Central memory CD8-positive, alpha-beta T cell (primary cell): ENCODE measurements around the gene CENPP.
A peak's percentile ranks its signal among the peaks of the same experiment; 100 is the strongest.

Experiments used
- ATAC-seq: fragments of 150-1000 bp; cut with Tn5 transposase; replicated peaks from 2 replicates; pipeline ENCODE4 v1.10.0; 2022; ENCODE audit warnings: mild to moderate bottlenecking, moderate FRiP score, moderate number of reproducible peaks; ENCODE audit not compliant: poor library complexity, severe bottlenecking; ENCODE audit errors: extremely low read depth
- DNase-seq, 2 donors: peaks; one replicate each; pipeline ENCODE4 v3.0.0; 2021; ENCODE audit warnings: low spot score in 2 of 2
- H3K27ac Mint-ChIP-seq: one replicate; pipeline ENCODE4 v1.8.0; 2022; ENCODE audit warnings: low read depth, mild to moderate bottlenecking, moderate library complexity, mixed read lengths
- H3K27me3 Mint-ChIP-seq: one replicate; pipeline ENCODE4 v1.8.0; 2022; ENCODE audit warnings: mixed read lengths
- H3K36me3 Mint-ChIP-seq: one replicate; pipeline ENCODE4 v1.8.0; 2022; ENCODE audit warnings: mild to moderate bottlenecking, moderate library complexity, mixed read lengths; ENCODE audit not compliant: insufficient read depth
- H3K4me1 Mint-ChIP-seq: one replicate; pipeline ENCODE4 v1.8.0; 2022; ENCODE audit warnings: mixed read lengths
- H3K4me3 Mint-ChIP-seq: one replicate; pipeline ENCODE4 v1.8.0; 2022; ENCODE audit warnings: mild to moderate bottlenecking, moderate library complexity, mixed read lengths
- H3K9me3 Mint-ChIP-seq: one replicate; pipeline ENCODE4 v1.8.0; 2022; ENCODE audit warnings: mixed read lengths

CENPP gene

DNA sequence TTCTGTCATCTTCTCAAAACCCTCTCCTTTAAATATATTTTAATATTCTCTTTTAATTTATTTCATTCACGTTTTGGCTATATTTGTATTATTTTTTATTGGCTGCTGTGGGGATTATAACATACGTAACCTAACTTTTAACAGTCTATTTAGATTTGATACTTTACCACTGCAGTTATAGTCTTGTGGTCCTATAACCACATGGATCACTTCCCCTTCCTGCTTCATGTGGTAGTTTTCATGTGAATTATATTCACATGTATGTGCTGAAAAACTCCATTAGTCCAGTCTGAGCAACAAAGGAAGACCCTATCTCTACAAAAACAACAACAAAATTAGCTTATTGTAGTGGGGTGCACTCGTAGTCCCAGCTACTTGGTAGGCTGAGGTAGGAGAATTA lies 34.3 kb downstream of the CENPP start:
- DNase-seq: no peak
- H3K27me3 Mint-ChIP-seq: no peaks in the 10 kb centered on the region
- no peaks in the 10 kb centered on the region for H3K4me1 Mint-ChIP-seq
- H3K27ac Mint-ChIP-seq: no peak overlapping the region
- no peak for ATAC-seq
- no peak overlapping the region for H3K4me3 Mint-ChIP-seq
- no peaks in the 10 kb centered on the region for H3K36me3 Mint-ChIP-seq
- H3K9me3 Mint-ChIP-seq: peaks cover 8% of the 10 kb centered on the region

DNA sequence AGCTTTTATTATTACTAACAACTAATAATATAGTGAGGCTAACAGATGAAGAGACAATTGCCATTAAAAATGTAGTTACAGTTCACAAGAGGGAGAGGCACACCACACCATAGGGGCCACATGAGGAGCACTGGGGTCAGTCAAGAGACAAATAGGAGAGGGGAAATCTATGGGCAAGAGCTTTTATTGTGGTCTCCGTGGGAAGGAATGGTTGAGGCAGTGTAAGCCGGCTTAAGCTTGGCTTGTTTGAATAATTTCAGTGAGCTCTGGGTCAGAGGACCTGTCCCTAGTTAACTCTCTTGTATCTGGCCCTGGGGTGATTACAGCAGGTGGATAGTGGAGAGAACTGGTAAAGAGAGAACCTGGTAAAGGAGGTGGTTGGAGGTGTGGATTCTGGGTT lies 43.3 kb downstream of the CENPP start:
- H3K27ac Mint-ChIP-seq: no peak overlapping the region

DNA sequence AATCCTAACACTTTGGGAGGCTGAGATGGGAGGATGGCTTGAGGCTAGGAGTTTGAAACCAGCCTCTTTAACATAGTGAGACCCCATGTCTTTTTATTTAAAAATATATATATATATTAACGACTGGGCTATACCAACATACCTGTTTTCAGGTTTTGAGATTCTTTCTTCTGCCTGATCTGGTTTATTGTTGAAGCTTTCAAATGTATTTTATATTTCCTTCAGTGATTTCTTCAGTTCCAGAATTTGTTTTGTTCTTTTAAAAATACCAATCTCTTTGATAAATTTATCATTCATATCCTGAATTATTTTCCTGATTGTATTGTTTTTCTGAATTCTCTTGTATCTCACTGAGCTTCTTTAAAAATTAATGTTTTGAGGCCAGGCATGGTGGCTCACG lies 47.4 kb downstream of the CENPP start:
- Mint-ChIP-seq H3K27me3 (no peaks in the 10 kb centered on the region), H3K27ac (no peak overlapping the region), H3K4me3 (no peak overlapping the region), H3K9me3 (peaks cover 27% of the 10 kb centered on the region), H3K36me3 (peaks cover 4% of the 10 kb centered on the region), H3K4me1 (peaks cover 6% of the 10 kb centered on the region)
- DNase-seq: no peak
- ATAC-seq: no peak

More for the DNA sequence above, 43.3 kb downstream of the CENPP start:
- no peak overlapping the region for H3K4me3 Mint-ChIP-seq
- H3K9me3 Mint-ChIP-seq: peaks cover 9% of the 10 kb centered on the region
- peaks cover 4% of the 10 kb centered on the region for H3K36me3 Mint-ChIP-seq
- H3K4me1 Mint-ChIP-seq: no peaks in the 10 kb centered on the region
- H3K27me3 Mint-ChIP-seq: no peaks in the 10 kb centered on the region
- DNase-seq (no peak), ATAC-seq (no peak)

DNA sequence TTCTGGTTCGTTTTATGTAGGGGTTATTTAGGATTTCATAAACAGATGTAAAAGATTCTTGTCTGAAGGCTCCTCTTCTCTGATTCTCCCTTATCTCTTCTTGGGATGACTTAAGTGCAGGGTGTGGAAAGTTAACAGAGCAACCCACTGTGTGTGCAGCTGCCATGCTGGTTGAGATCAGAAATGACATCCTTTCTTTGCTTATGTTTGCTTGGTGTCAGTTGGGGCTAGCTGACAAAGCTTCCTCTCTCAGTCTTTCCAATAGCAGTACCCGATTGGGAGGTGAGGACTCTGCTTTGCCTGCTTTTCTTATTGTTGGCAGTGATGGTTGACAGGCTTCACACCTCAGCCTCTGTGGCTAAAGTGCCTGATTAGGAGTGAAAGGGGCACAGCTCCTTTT lies 52.1 kb downstream of the CENPP start:
- ATAC-seq: no peak
- Mint-ChIP-seq H3K27ac (no peak overlapping the region), H3K4me1 (peaks cover 20% of the 10 kb centered on the region), H3K9me3 (peaks cover 19% of the 10 kb centered on the region), H3K4me3 (no peak overlapping the region), H3K36me3 (no peaks in the 10 kb centered on the region), H3K27me3 (no peaks in the 10 kb centered on the region)
- no peak for DNase-seq

DNA sequence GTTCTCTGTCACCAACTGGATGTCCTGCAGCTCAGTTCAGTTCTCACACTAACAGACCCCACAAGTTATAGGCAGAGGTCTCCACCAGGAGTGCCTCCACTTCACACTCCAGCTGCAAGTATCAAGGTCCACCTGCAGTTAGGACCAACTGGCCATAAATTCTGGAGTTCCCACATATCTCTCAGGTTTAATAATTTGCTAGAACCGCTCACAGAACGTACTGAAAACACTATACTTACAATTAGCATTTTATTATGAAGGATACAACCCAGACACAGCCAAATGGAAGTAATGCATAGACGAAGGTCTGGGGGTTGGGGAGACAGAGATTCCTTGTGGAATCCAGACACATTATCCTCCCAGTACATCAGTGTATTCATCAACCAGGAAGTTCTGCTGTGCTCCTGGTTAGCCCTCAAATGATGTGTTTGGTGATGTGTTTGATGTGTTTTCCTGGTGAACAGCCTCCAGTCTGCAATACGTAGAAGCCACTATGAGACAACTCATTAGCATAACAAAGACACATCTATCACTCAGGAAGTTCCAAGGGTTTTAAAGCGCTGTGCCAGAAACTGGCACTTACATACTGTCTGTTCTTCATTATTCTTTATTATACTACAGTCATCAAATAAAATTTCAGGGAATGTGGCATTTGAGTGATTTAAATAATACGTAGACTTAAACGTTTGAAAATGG lies 53.3 kb downstream of the CENPP start:
- Mint-ChIP-seq H3K4me3 (no peak overlapping the region), H3K27me3 (no peaks in the 10 kb centered on the region), H3K36me3 (no peaks in the 10 kb centered on the region), H3K9me3 (peaks cover 18% of the 10 kb centered on the region), H3K27ac (peak overlapping the region; percentile 62), H3K4me1 (peaks cover 20% of the 10 kb centered on the region)
- no peak for ATAC-seq
- DNase-seq: no peak

DNA sequence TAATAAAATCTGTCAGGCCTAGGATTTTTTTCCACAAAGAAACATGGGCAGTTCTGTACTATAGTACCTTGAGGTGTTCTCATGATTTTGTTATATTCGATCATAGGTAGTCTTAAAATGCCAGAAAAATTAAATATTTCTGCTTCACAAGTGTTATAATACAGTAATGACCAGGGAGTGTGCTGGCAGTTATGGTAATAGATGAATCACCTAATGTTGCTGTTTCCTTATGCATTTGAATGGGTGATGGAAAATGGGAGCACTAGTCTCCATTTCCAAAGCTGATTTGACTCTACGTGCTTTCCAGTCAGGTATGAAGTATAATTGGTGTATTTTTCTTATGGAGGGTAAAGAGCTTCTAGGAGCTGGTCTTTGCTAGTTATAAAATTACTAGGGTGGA lies 54.9 kb downstream of the CENPP start:
- Mint-ChIP-seq H3K27me3 (no peaks in the 10 kb centered on the region), H3K36me3 (no peaks in the 10 kb centered on the region), H3K9me3 (peaks cover 6% of the 10 kb centered on the region), H3K4me3 (no peak overlapping the region), H3K4me1 (peaks cover 20% of the 10 kb centered on the region), H3K27ac (no peak overlapping the region)
- no peak for DNase-seq
- no peak for ATAC-seq

DNA sequence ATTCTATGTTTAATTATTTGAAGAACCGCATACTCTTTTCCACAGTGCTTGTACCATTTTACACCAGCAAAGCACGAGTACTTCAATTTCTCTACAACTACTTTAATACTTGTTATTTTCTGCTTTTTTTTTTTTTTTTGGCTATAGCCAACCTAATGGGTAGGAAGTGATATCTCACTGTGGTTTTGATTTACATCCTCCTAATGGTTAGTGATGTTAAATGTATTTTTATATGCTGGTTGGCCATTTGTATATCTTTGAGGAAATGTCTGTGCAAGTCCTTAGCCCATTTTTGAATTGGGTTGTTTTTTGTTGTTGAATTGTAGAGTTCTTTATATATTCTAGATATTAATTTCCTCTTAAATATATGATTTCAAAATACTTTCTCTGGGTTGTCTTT lies 56.0 kb downstream of the CENPP start:
- no peak overlapping the region for H3K4me3 Mint-ChIP-seq
- H3K27me3 Mint-ChIP-seq: no peaks in the 10 kb centered on the region
- no peak overlapping the region for H3K27ac Mint-ChIP-seq
- peaks cover 20% of the 10 kb centered on the region for H3K4me1 Mint-ChIP-seq
- no peak for DNase-seq
- no peak for ATAC-seq
- H3K9me3 Mint-ChIP-seq: no peaks in the 10 kb centered on the region
- no peaks in the 10 kb centered on the region for H3K36me3 Mint-ChIP-seq

DNA sequence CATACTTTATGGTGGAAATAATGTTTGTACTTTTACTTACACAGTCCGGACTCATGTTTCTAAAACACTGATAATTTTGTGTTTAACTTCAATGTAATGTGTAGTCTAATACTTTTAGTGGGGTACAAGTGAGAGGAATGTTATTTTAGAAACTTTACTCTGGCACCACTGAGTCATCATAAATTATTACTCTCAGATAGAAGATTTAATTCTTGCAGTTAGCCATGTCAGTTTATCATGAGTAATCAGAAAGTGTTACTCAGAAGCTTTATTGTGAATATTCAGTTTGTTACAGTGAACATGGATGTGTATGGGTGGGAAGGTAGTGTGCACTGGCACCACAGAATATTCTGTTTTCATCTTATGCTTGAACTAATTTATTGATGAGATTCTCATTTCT lies 58.6 kb downstream of the CENPP start:
- ATAC-seq: no peak
- Mint-ChIP-seq H3K4me3 (no peak overlapping the region), H3K27ac (no peak overlapping the region), H3K9me3 (no peaks in the 10 kb centered on the region), H3K36me3 (no peaks in the 10 kb centered on the region), H3K4me1 (peaks cover 3% of the 10 kb centered on the region), H3K27me3 (no peaks in the 10 kb centered on the region)
- no peak for DNase-seq

DNA sequence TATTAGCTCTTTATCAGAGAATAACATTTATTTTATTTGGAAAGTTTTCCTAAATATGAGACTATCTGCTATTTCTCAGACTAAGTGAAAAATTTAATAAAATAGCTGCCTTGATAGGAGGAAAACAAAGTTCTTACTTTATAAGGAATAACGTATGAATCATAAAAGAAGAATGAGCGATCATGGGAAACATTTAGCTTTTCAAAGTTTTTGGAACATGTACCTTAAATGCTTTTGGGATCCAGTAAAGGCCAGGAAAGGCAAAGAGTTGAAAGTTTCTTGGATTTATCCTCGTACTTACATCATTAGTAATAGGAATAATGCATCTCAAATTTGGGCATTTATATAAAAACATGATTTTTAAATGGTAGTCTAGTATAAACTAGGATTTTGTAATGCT lies 59.2 kb downstream of the CENPP start:
- H3K4me1 Mint-ChIP-seq: no peaks in the 10 kb centered on the region
- DNase-seq: no peak
- no peaks in the 10 kb centered on the region for H3K9me3 Mint-ChIP-seq
- H3K27ac Mint-ChIP-seq: no peak overlapping the region
- no peaks in the 10 kb centered on the region for H3K36me3 Mint-ChIP-seq
- no peak overlapping the region for H3K4me3 Mint-ChIP-seq
- no peaks in the 10 kb centered on the region for H3K27me3 Mint-ChIP-seq
- no peak for ATAC-seq

DNA sequence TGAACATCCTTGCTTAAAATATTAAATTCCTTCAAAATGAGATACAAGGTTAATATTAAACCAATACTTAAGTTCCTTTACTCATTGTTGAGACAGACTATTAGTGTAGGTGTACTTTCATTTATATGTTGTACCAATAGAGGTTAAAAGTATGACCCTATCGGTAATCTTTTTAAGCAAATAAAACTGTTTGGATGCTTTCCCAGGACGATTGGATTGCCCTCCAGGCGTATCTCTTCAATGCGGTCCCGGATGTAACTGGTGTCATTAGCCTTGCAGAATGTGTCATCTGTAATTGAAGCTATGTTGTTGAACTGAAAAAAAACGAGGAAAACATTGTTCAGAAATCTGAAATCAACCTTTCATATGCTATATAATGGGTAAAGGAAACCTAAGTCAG lies 59.7 kb downstream of the CENPP start:
- Mint-ChIP-seq H3K4me1 (no peaks in the 10 kb centered on the region), H3K27me3 (no peaks in the 10 kb centered on the region), H3K36me3 (no peaks in the 10 kb centered on the region), H3K4me3 (no peak overlapping the region), H3K27ac (no peak overlapping the region), H3K9me3 (no peaks in the 10 kb centered on the region)
- DNase-seq (no peak), ATAC-seq (no peak)

DNA sequence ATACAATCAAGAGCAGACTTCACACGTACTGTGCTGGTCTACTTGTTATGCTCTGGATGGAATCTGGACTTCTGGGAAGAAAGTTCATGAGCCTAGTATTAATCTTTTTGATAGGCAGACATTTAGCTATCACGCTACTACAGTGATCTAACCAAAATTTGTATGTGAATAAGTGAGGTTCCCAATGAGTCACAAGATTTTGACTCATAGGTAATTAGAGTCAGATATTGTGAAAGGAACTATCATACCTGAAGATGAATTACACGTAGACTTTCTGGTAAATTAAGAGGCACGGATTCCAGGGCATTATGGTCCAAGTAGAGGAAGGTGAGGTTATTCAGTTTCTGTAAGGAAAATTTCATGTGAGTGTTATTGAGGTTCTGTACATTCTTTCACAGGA lies 60.2 kb downstream of the CENPP start:
- no peak overlapping the region for H3K27ac Mint-ChIP-seq
- H3K36me3 Mint-ChIP-seq: no peaks in the 10 kb centered on the region
- ATAC-seq (no peak), DNase-seq (no peak)
- no peak overlapping the region for H3K4me3 Mint-ChIP-seq
- H3K27me3 Mint-ChIP-seq: no peaks in the 10 kb centered on the region
- H3K9me3 Mint-ChIP-seq: no peaks in the 10 kb centered on the region
- H3K4me1 Mint-ChIP-seq: no peaks in the 10 kb centered on the region

DNA sequence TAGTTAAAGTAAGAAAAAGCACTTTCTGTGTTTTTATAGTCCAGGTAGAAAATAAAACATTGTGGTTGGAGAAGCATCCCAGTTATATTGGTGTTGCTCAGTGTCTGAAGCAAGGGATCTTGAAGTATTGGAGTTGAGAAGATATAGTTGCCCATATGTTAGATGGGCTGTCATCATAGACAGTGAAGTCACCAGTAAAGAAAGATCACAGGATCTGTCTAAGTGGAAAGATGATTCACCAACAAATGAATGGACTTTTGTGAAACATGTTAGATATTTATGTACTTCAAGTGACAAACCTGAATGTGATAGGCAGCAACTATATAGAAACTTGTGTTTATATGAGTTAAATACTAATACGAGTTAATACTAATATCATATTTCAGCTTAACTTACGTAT lies 66.9 kb downstream of the CENPP start:
- no peak overlapping the region for H3K27ac Mint-ChIP-seq
- no peaks in the 10 kb centered on the region for H3K9me3 Mint-ChIP-seq
- ATAC-seq: no peak
- H3K4me1 Mint-ChIP-seq: no peaks in the 10 kb centered on the region
- H3K27me3 Mint-ChIP-seq: no peaks in the 10 kb centered on the region
- H3K4me3 Mint-ChIP-seq: no peak overlapping the region
- DNase-seq: no peak
- no peaks in the 10 kb centered on the region for H3K36me3 Mint-ChIP-seq

DNA sequence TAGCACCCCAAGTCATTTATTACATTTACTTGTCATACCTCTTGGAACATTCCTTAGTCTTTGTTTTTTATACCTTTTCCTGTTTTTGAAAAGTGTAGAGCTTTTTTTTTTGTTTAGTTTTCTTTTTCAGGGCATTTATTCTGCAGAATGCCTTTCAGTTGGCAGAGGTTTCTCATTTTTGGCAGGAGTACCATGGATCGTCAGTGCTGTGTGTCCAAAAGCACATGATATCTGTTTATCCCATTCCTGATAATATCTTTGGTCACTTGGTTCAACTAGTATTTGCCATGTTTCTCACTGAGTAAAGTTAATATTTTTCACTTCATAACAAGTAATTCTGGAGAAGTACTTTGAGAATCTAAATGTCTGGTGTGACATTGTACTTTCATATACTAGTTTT lies 67.9 kb downstream of the CENPP start:
- no peaks in the 10 kb centered on the region for H3K9me3 Mint-ChIP-seq
- DNase-seq (no peak), ATAC-seq (no peak)
- no peaks in the 10 kb centered on the region for H3K4me1 Mint-ChIP-seq
- H3K27ac Mint-ChIP-seq: no peak overlapping the region
- H3K4me3 Mint-ChIP-seq: no peak overlapping the region
- no peaks in the 10 kb centered on the region for H3K36me3 Mint-ChIP-seq
- H3K27me3 Mint-ChIP-seq: no peaks in the 10 kb centered on the region

DNA sequence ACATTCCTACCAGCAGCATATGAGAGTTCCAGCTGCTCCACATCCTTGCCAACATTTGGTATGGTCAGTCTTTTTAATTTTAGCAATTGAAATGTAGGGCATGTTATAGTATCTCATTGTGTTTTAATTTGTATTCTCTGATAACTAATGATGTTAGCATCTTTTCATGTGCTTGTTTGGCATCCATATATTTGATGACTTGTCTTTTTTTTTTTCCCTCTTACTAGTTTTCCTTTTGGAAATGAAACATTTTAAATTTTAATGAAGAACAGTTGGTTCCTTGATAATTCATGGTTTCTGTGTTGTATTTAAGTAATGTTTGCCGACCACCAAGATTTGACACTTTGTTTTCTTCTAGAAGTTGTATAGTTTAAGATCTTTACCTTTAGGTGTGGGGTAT lies 69.9 kb downstream of the CENPP start:
- Mint-ChIP-seq H3K27ac (no peak overlapping the region), H3K36me3 (no peaks in the 10 kb centered on the region), H3K4me1 (no peaks in the 10 kb centered on the region), H3K9me3 (no peaks in the 10 kb centered on the region), H3K4me3 (no peak overlapping the region), H3K27me3 (no peaks in the 10 kb centered on the region)
- ATAC-seq (no peak), DNase-seq (no peak)
